Mononuclear cell (primary cell): ENCODE measurements around the gene CRNN. TPM values are rescaled to one million over a fixed set of nuclear protein-coding genes. Genes with fewer than 3 reads are reported as not detected.

ENCODE experiments used
- H3K27me3 ChIP-seq: 2 replicates; pipeline ENCODE4 v1.6.0; 2011; ENCODE audit warnings: low read length, control low read depth; ENCODE audit not compliant: insufficient read depth
- H3K4me1 ChIP-seq: 2 replicates; pipeline ENCODE4 v1.5.1; 2011; ENCODE audit warnings: mild to moderate bottlenecking, low read length, control low read depth; ENCODE audit not compliant: insufficient read depth
- H3K4me3 ChIP-seq: 2 replicates; pipeline ENCODE4 v1.5.1; 2011; ENCODE audit warnings: mild to moderate bottlenecking, low read length, moderate library complexity
- H3K9me3 ChIP-seq: 2 replicates; pipeline ENCODE4 v1.5.1; 2011; ENCODE audit warnings: low read depth, mild to moderate bottlenecking, control low read depth, low read length
- total RNA-seq: library from RNA; depleted of rRNA; stranded (reverse); fragments of >200 nt; gene quantifications from one replicate; pipeline ENCODE4 v1.2.3, GENCODE V29; 2012

The CRNN gene
- not detected for total RNA-seq

DNA sequence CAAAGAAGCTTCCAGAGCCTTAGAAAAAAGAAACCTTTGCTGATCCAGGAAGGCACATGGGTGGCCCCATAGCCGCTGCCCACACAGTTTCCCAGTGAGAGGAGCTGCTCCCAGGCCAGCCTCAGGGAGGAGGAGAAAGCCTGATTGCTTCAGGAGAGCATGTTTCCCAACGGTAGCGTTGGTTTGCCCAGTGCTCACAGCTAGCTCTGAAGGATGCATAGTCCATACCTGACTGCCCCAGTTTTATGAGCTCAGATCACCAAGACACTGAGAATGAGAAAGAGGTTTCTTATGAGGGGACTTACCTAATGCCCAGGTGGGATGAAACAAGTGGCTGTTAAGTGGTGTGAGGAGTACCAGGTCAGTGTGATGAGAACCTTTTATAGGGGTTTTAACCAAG, at the start of gene CRNN:
Gene CRNN, minus strand, starts transcription at position 355 of the 400 bp plus-strand sequence. CDS start 2,030 bp downstream, outside the sequence.
- H3K4me3 ChIP-seq = no peak within 1 kb of the TSS
- H3K27me3 ChIP-seq = no peaks in the 10 kb centered on the region
- no peaks in the 10 kb centered on the region for H3K9me3 ChIP-seq
- H3K4me1 ChIP-seq = no peaks in the 10 kb centered on the region

- Histone ChIP-seq H3K4me1 (peaks cover 16% of the 10 kb centered on the region), H3K4me3 (no peak overlapping the region), H3K27me3 (peaks cover 11% of the 10 kb centered on the region), H3K9me3 (peaks cover 5% of the 10 kb centered on the region)
Observed at GRCh38 chr1:152462636-152463035, 48.6 kb upstream of the CRNN start.

- H3K27me3 ChIP-seq = peaks cover 5% of the 10 kb centered on the region
- peaks cover 16% of the 10 kb centered on the region for H3K4me1 ChIP-seq
- H3K9me3 ChIP-seq = peaks cover 5% of the 10 kb centered on the region
- no peak overlapping the region for H3K4me3 ChIP-seq
Observed at GRCh38 chr1:152461544-152461943, 47.5 kb upstream of the CRNN start.

DNA sequence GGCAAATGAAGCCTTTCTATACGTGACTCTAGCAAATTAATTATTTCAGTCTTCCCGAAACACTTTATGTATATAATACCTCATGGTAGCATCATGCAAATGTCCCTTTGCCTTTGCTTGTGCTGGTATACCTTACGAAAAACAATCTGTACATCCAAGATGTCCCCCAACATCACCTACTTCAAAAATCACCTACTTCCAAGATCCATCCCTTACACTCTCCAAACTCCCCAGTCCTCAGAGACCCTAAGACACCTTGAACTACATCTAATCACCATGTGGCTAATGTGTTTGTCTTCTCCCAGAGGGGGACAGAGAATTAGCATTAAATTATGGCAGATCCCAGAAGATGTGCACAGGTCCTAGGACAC, 46.5 kb upstream of the CRNN start:
- peaks cover 16% of the 10 kb centered on the region for H3K4me1 ChIP-seq
- H3K4me3 ChIP-seq = no peak overlapping the region
- no peaks in the 10 kb centered on the region for H3K27me3 ChIP-seq
- no peaks in the 10 kb centered on the region for H3K9me3 ChIP-seq

GRCh38 chr1:152459596-152460528, 45.8 kb upstream of the CRNN start:
- H3K9me3 ChIP-seq = no peaks in the 10 kb centered on the region
- H3K27me3 ChIP-seq = no peaks in the 10 kb centered on the region
- peaks cover 16% of the 10 kb centered on the region for H3K4me1 ChIP-seq
- H3K4me3 ChIP-seq = no peak overlapping the region

- H3K27me3 ChIP-seq = no peaks in the 10 kb centered on the region
- peaks cover 16% of the 10 kb centered on the region for H3K4me1 ChIP-seq
- no peaks in the 10 kb centered on the region for H3K9me3 ChIP-seq
- no peak overlapping the region for H3K4me3 ChIP-seq
Observed at GRCh38 chr1:152458384-152459185, 44.5 kb upstream of the CRNN start.

GRCh38 chr1:152457561-152457960, 43.5 kb upstream of the CRNN start:
- Histone ChIP-seq H3K4me1 (peaks cover 16% of the 10 kb centered on the region), H3K4me3 (no peak overlapping the region), H3K27me3 (no peaks in the 10 kb centered on the region), H3K9me3 (no peaks in the 10 kb centered on the region)

GRCh38 chr1:152457071-152457470, 43.0 kb upstream of the CRNN start:
- no peaks in the 10 kb centered on the region for H3K9me3 ChIP-seq
- H3K27me3 ChIP-seq = no peaks in the 10 kb centered on the region
- H3K4me3 ChIP-seq = no peak overlapping the region
- H3K4me1 ChIP-seq = peaks cover 16% of the 10 kb centered on the region

DNA sequence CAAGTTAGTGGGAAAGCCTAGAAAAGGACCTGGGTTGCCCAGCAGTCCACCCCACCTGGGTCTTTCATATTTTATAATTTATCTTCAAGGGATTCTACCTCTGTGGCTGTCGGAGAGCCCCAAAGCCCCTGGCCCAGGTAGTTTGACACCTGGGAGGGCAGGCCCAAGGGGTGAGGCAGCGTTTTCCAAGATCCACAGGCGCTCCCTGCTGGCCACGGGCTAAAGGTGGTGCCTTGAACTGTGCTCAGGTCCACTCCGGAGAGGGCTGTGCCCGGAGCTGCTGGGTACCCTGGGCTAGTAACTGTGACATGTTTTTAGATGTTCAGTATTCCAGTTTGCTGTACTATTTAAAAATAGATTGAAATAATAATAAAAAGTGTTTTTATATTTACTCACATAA, 37.2 kb upstream of the CRNN start:
- Histone ChIP-seq H3K27me3 (no peaks in the 10 kb centered on the region), H3K9me3 (no peaks in the 10 kb centered on the region), H3K4me3 (no peak overlapping the region), H3K4me1 (no peaks in the 10 kb centered on the region)

DNA sequence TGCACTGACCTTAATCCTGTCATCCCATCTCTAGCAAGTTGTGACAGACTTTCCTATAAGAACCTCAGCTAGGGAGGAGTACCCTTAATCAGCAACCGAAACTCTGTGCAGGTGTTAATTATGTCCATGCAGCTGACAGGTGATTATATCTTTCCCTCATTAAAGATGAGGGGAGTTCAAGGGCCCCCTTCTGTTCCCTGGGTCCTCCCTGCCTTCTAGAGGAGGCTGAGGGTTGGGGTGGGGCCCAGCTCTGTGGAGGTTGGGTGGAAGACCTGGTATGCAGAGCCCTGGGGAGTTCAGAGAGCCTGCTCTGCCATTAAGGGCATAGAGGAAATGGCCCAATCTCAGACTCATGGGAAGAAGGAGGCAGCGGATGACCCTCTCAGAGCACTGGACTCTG, 35.6 kb upstream of the CRNN start:
- no peaks in the 10 kb centered on the region for H3K27me3 ChIP-seq

GRCh38 chr1:152448496-152448895, 34.4 kb upstream of the CRNN start:
- H3K4me3 ChIP-seq = no peak overlapping the region
- no peaks in the 10 kb centered on the region for H3K9me3 ChIP-seq
- H3K27me3 ChIP-seq = no peaks in the 10 kb centered on the region
- no peaks in the 10 kb centered on the region for H3K4me1 ChIP-seq

More for the DNA sequence above, 35.6 kb upstream of the CRNN start:
- no peaks in the 10 kb centered on the region for H3K9me3 ChIP-seq
- no peaks in the 10 kb centered on the region for H3K4me1 ChIP-seq
- H3K4me3 ChIP-seq = no peak overlapping the region

DNA sequence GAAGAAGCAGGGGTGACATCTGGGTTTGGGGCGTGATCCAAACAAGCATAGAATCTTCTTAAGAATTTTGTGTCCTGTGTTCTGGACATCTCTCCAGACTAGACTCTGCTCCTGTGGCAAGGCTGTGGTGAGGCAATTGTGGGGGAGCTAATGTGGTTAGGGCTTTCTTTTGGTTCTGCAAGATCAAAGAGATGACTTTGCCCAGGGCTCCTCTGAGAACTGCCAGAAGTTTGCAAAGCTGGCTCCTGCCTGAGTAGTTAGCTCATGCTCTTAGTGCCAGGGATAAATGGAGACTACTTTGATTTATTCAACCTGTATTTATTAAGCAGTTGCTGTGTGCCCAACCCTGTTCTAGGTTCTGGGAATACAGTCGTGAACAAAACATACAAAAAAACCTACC, 34.0 kb upstream of the CRNN start:
- no peaks in the 10 kb centered on the region for H3K4me1 ChIP-seq
- H3K9me3 ChIP-seq = no peaks in the 10 kb centered on the region
- H3K4me3 ChIP-seq = no peak overlapping the region
- no peaks in the 10 kb centered on the region for H3K27me3 ChIP-seq

- no peaks in the 10 kb centered on the region for H3K9me3 ChIP-seq
- H3K4me3 ChIP-seq = no peak overlapping the region
- H3K27me3 ChIP-seq = no peaks in the 10 kb centered on the region
- no peaks in the 10 kb centered on the region for H3K4me1 ChIP-seq
Observed at GRCh38 chr1:152447484-152447883, 33.4 kb upstream of the CRNN start.

DNA sequence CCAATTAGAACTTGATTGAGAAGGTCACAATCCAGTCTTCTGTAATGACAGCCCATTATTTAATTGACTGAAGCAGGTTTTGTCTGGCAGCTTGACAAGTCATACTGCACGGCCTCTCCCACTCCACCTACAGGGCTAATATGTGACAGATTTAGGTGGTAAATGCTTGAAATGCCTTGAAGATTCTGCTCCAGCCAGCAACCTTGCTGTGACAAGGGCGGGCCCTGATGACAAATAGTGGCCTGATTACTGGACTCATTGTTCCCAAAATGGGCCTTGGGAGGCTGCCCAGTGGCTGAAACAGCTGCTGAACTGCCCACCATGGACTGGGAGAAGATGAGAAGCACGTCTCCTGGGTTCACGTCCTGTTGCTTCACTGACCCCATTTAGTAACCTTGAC, 30.0 kb upstream of the CRNN start:
- Histone ChIP-seq H3K4me1 (no peaks in the 10 kb centered on the region), H3K4me3 (no peak overlapping the region), H3K9me3 (no peaks in the 10 kb centered on the region), H3K27me3 (peaks cover under 1% of the 10 kb centered on the region)

GRCh38 chr1:152442765-152443164, 28.7 kb upstream of the CRNN start:
- Histone ChIP-seq H3K4me3 (no peak overlapping the region), H3K9me3 (no peaks in the 10 kb centered on the region), H3K4me1 (no peaks in the 10 kb centered on the region), H3K27me3 (peaks cover 4% of the 10 kb centered on the region)
